Smooth muscle cell (in vitro differentiated cells): ENCODE measurements around the gene ARHGAP45. TPM values are rescaled to one million over a fixed set of nuclear protein-coding genes. Genes with fewer than 3 reads are reported as not detected.

Experiments
- DNase-seq: peaks from one replicate; lab custom pipeline; 2025; ENCODE audit not compliant: unreplicated experiment; lab: John Stamatoyannopoulos, UW
- H2AFZ ChIP-seq: fragments of 200-600 bp; sonication (generic); 2 replicates; pipeline ENCODE4 v1.6.0; 2016; ENCODE audit warnings: antibody characterized with exemption, low read depth, mild to moderate bottlenecking
- H3F3A ChIP-seq: fragments of 200-600 bp; sonication (generic); 2 replicates; pipeline ENCODE4 v1.6.0; 2017; ENCODE audit warnings: antibody characterized with exemption, low read depth
- H3K27ac ChIP-seq: fragments of 200-600 bp; sonication (generic); 2 replicates; pipeline ENCODE4 v1.5.1; 2016; ENCODE audit warnings: low read depth, mild to moderate bottlenecking
- H3K27me3 ChIP-seq: fragments of 200-600 bp; sonication (generic); 2 replicates; pipeline ENCODE4 v1.6.1; 2016; ENCODE audit warnings: low read depth, mild to moderate bottlenecking
- H3K36me3 ChIP-seq: fragments of 200-600 bp; sonication (generic); 2 replicates; pipeline ENCODE4 v1.5.1; 2016; ENCODE audit warnings: low read depth
- H3K4me1 ChIP-seq: fragments of 200-600 bp; sonication (generic); 2 replicates; pipeline ENCODE4 v1.5.1; 2016; ENCODE audit warnings: low read depth
- H3K4me2 ChIP-seq: fragments of 200-600 bp; sonication (generic); 2 replicates; pipeline ENCODE4 v1.6.0; 2016; ENCODE audit warnings: mild to moderate bottlenecking
- H3K4me3 ChIP-seq: fragments of 200-600 bp; sonication (generic); 2 replicates; pipeline ENCODE4 v1.5.1; 2016; ENCODE audit warnings: mild to moderate bottlenecking
- H3K79me2 ChIP-seq: fragments of 200-600 bp; sonication (generic); 2 replicates; pipeline ENCODE4 v1.6.0; 2016; ENCODE audit warnings: low read depth, mild to moderate bottlenecking
- H3K9ac ChIP-seq: fragments of 200-600 bp; sonication (generic); 2 replicates; pipeline ENCODE4 v1.6.0; 2016; ENCODE audit warnings: low read depth
- H3K9me3 ChIP-seq: fragments of 200-600 bp; sonication (generic); replicated peaks from 2 replicates; pipeline ENCODE4 v1.5.1; 2016; ENCODE audit warnings: low read depth
- H4K20me1 ChIP-seq: fragments of 200-600 bp; sonication (generic); 2 replicates; pipeline ENCODE4 v1.6.0; 2016; ENCODE audit warnings: low read depth
- WGBS: methylation state at CpG from one replicate; pipeline ENCODE4 v1.1.7; 2016; ENCODE audit warnings: low lambda C conversion rate; 5-methylcytosine and 5-hydroxymethylcytosine counted together
- polyA plus RNA-seq: library from polyadenylated mRNA; unstranded; fragments of >200 nt; fragmentation: Nextera tagmentation; extraction: Ambion mirVana; gene quantifications from 2 replicates; pipeline ENCODE4 v1.2.1, GENCODE V29; 2016
- total RNA-seq: library from RNA; depleted of rRNA; stranded (reverse); fragments of >200 nt; gene quantifications from 2 replicates; pipeline ENCODE4 v1.2.3, GENCODE V29; 2014
- TF ChIP-seq, protein P1 (sequence below): fragments of 200-600 bp; sonication (generic); IDR thresholded peaks from 2 replicates; pipeline ENCODE4 v1.5.1; 2017; ENCODE audit warnings: borderline replicate concordance, mild to moderate bottlenecking, antibody characterized with exemption; ENCODE audit not compliant: insufficient read depth, poor library complexity, severe bottlenecking

Gene ARHGAP45
- total and polyA plus RNA-seq, 2 experiments from 2014 or later: 4.4 to 8.0 TPM

DNA sequence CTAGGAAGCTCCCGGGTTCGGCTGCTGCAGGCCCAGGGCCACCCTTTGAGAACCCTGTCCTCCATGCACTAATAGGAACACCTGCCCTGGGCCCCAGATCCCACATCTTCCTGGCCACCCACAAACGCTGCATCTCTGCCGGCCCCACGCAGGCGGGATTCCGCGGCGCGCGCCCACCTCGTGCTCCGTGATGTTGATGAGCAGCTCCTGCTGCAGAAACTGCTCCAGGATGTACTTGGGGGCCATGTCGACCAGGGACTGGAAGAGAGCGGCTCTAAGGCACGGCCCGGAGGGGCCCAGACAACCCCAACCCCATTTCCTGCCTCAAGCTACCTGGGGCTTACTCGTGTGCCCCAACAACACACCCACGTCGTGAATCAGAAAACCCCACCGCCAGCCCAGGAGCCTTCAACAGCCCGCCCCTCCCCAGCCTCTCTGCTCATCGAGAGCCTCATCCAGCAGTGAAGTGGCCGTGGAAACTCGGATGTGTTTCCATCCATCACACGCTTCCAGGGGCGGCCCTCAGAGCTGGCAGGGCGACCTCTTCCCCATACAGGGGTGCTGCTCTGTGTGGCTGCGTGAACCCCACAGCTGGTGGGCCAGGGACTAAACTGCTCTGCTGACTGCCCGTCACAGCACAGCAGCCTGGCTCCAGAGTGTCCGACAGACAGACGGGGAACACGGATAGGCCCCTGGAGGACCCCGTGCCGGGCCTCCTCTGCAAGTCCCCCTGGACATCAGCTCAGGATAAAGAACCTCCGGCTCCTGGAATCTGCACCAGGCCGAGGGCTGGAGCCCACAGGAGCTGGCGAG lies 24.0 kb downstream of the ARHGAP45 start:
- peaks cover 7% of the 10 kb centered on the region for H3K4me1 ChIP-seq
- no peaks in the 10 kb centered on the region for H3K36me3 ChIP-seq
- WGBS: 98% methylated on average over 38 of the region's 38 CpGs
- no peaks in the 10 kb centered on the region for H3F3A ChIP-seq
- no peaks in the 10 kb centered on the region for H3K27me3 ChIP-seq
- H3K27ac ChIP-seq: no peak overlapping the region
- H3K79me2 ChIP-seq: peaks cover 31% of the 10 kb centered on the region
- no peak for DNase-seq
- H2AFZ ChIP-seq: no peak overlapping the region
- H3K9me3 ChIP-seq: no peaks in the 10 kb centered on the region
- TF ChIP-seq, protein P1, sequence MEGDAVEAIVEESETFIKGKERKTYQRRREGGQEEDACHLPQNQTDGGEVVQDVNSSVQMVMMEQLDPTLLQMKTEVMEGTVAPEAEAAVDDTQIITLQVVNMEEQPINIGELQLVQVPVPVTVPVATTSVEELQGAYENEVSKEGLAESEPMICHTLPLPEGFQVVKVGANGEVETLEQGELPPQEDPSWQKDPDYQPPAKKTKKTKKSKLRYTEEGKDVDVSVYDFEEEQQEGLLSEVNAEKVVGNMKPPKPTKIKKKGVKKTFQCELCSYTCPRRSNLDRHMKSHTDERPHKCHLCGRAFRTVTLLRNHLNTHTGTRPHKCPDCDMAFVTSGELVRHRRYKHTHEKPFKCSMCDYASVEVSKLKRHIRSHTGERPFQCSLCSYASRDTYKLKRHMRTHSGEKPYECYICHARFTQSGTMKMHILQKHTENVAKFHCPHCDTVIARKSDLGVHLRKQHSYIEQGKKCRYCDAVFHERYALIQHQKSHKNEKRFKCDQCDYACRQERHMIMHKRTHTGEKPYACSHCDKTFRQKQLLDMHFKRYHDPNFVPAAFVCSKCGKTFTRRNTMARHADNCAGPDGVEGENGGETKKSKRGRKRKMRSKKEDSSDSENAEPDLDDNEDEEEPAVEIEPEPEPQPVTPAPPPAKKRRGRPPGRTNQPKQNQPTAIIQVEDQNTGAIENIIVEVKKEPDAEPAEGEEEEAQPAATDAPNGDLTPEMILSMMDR: no peak
- H3K4me3 ChIP-seq: no peak overlapping the region
- peaks cover 29% of the 10 kb centered on the region for H4K20me1 ChIP-seq
- no peak overlapping the region for H3K9ac ChIP-seq
- H3K4me2 ChIP-seq: no peak overlapping the region

DNA sequence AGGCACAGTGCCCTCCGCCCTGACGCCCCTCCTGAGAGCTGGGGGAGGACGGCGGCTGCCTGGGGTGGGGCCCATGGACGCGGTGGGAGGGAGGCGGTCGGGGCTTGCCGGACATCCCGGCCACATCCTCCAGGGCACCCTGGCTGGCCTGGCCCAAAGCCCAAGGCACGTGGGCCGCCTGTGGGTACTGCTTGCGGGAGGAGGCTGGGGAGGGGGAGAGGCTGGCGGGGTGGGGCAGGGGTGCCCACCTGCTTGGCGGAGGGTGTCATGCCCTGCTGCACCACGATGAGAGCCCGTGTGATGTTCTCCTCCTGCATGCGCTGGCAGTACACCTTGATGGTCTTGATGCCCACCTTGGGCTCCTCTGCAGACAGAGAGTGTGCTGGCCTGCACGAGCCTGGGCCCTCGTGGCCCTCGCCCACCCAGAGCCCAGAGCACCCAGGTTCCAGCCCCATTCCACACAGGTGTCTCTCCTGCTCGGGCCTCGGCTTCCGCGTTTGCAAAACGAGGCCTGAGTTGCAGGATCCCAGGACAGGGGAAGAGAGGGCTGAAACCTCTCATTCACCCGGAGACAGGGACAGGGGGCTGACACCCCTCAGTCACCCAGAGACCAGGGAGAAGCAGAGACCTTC lies 24.7 kb downstream of the ARHGAP45 start:
- Histone ChIP-seq H3K4me3 (no peak overlapping the region), H3F3A (no peaks in the 10 kb centered on the region), H3K27ac (no peak overlapping the region), H3K36me3 (no peaks in the 10 kb centered on the region), H3K9me3 (no peaks in the 10 kb centered on the region), H3K4me2 (no peak overlapping the region), H3K9ac (no peak overlapping the region), H4K20me1 (peaks cover 29% of the 10 kb centered on the region), H3K4me1 (peaks cover 7% of the 10 kb centered on the region), H3K27me3 (no peaks in the 10 kb centered on the region), H3K79me2 (peaks cover 31% of the 10 kb centered on the region), H2AFZ (no peak overlapping the region)
- WGBS: 96% methylated on average over 25 of the region's 27 CpGs
- TF ChIP-seq, protein P1: no peak
- no peak for DNase-seq

DNA sequence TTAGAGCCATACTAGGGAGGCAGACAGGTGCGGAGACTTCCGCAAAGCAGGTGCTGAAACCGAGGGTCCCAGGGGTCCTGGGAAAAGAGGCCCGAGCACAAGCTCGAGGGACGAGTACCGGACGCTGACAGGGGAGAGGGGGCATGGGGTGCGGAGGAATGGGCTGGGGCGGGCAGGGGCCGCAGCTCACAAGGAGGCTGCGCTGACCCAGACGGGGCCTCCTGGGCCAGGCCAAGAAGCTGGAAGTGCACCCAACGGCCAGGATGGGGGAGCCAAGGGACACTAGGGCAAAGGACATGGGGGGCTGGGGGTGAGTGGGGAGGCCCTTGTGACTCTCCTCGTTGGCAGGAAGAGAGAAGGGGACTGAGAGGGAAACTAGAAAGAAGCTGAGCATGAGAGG lies 26.4 kb downstream of the ARHGAP45 start:
- DNase-seq: no peak
- H3K27me3 ChIP-seq: no peaks in the 10 kb centered on the region
- H2AFZ ChIP-seq: no peak overlapping the region
- TF ChIP-seq, protein P1: no peak
- H3F3A ChIP-seq: no peaks in the 10 kb centered on the region
- WGBS: 98% methylated on average over 13 of the region's 15 CpGs
- H3K36me3 ChIP-seq: no peaks in the 10 kb centered on the region
- peak overlapping the region; percentile 98 for H3K4me2 ChIP-seq
- H3K9me3 ChIP-seq: no peaks in the 10 kb centered on the region
- peaks cover 31% of the 10 kb centered on the region for H3K79me2 ChIP-seq
- peaks cover 29% of the 10 kb centered on the region for H4K20me1 ChIP-seq
- no peak overlapping the region for H3K9ac ChIP-seq
- no peak overlapping the region for H3K27ac ChIP-seq
- H3K4me1 ChIP-seq: peaks cover 7% of the 10 kb centered on the region
- H3K4me3 ChIP-seq: no peak overlapping the region
